Mammary epithelial cell (primary cell): ENCODE results near the gene ALPI.

Source experiments
- EZH2 ChIP-seq: IDR thresholded peaks from 2 replicates; pipeline ENCODE4 v1.6.1; 2012; ENCODE audit warnings: low read length, inconsistent platforms, borderline replicate concordance
- TF ChIP-seq, protein P1 (sequence below), 2 donors: IDR thresholded peaks in 1 of 2; conservative IDR thresholded peaks in 1 of 2; 2 replicates each; pipeline ENCODE4 v1.5.1; 2011 to 2012; ENCODE audit warnings: inconsistent platforms in 2 of 2, low read length in 2 of 2, mild to moderate bottlenecking in 2 of 2, control low read depth in 1 of 2, low read depth in 1 of 2; ENCODE audit not compliant: insufficient read depth in 1 of 2; ENCODE audit errors: extremely low read depth in 1 of 2

DNA sequence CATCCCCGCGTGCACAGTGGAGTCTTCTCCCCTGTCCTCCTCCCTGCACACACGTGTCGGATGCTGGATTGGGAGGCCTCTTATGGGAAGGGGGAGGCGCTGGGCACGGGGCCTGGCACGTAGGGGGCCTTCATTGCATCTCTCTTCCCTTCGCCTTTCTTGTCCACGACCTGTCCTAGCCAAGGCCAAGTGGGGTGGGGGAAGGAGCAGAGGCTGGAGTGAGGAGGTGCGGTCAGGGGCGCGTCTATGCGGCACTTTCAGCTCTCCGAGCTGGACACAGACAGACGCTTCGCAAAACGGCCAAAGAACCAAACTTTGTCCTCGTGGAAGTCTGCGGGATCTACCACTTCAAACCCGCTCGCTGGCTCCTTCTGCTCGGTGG lies 35.9 kb upstream of the ALPI start:
- peak; percentile 6 for TF ChIP-seq EZH2
- TF ChIP-seq, protein P1, sequence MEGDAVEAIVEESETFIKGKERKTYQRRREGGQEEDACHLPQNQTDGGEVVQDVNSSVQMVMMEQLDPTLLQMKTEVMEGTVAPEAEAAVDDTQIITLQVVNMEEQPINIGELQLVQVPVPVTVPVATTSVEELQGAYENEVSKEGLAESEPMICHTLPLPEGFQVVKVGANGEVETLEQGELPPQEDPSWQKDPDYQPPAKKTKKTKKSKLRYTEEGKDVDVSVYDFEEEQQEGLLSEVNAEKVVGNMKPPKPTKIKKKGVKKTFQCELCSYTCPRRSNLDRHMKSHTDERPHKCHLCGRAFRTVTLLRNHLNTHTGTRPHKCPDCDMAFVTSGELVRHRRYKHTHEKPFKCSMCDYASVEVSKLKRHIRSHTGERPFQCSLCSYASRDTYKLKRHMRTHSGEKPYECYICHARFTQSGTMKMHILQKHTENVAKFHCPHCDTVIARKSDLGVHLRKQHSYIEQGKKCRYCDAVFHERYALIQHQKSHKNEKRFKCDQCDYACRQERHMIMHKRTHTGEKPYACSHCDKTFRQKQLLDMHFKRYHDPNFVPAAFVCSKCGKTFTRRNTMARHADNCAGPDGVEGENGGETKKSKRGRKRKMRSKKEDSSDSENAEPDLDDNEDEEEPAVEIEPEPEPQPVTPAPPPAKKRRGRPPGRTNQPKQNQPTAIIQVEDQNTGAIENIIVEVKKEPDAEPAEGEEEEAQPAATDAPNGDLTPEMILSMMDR (conservative IDR thresholded peaks at IDR 0.05 in 1 of 2, IDR thresholded peaks at IDR 0.05 in 1 of 2; ENCODE audit: extremely low read depth in 1 of 2, insufficient read depth in 1 of 2, low read depth in 1 of 2, low read length in 2 of 2): no peak
